Femur (tissue), 1 donor: ENCODE data around the gene CYTH4.

Experiments used
- DNase-seq: peaks from one replicate; pipeline ENCODE4 v3.0.0-alpha.2; 2017

CYTH4 gene

GRCh38 chr22:37353839-37354238, 71.5 kb downstream of the CYTH4 start:
- no peak for DNase-seq

GRCh38 chr22:37354261-37354660, 72.0 kb downstream of the CYTH4 start:
- DNase-seq = no peak

- no peak for DNase-seq
Observed at GRCh38 chr22:37354670-37355069, 72.4 kb downstream of the CYTH4 start.

DNA sequence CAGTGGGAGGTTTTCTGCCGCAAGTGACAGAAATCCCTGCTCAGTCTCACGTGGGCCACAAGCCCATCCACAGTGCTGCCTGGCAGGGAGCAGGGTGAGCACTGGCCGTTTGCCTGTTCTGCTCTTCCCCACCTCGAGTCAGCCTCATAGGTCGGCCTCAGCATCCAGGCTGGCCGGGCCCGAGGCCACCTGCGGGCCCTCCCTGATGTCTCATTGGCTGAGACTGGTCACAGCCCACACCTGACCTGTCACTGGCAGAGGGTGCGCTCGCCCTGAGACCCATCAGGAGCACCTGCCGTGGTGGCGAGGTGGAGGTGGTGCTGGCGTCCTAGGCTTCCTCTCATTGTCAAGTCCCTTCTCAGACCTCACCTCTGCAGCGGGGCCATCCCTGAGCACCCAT, 72.9 kb downstream of the CYTH4 start:
- no peak for DNase-seq

GRCh38 chr22:37356922-37357321, 74.6 kb downstream of the CYTH4 start:
- DNase-seq = no peak

- no peak for DNase-seq
Observed at GRCh38 chr22:37357446-37358075, 75.3 kb downstream of the CYTH4 start.

- DNase-seq = no peak
Observed at GRCh38 chr22:37358386-37358785, 76.1 kb downstream of the CYTH4 start.

DNA sequence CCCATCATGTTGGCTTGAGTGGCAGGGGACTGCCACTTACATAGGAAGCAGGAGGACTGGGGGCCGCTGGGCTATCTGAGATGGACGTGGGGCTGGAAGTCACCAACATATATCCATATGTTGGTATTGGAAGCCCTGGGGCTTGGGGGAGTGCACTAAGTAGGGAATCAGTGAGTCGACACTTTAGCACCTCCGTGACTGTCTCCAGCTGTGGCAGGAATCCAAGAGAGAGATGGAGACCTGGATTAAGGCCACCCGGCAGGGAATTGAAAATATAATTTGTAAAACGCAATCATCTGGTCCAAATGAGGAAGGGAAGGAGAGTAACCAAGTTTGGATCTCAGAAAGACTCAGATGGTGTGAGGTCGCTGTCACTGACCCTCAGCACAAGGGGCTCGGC, 76.6 kb downstream of the CYTH4 start:
- no peak for DNase-seq

- no peak for DNase-seq
Observed at GRCh38 chr22:37362621-37363020, 80.3 kb downstream of the CYTH4 start.

GRCh38 chr22:37363261-37363992, 81.1 kb downstream of the CYTH4 start:
- no peak for DNase-seq
